Measurements from ENCODE around the gene CYP24A1.

DNA sequence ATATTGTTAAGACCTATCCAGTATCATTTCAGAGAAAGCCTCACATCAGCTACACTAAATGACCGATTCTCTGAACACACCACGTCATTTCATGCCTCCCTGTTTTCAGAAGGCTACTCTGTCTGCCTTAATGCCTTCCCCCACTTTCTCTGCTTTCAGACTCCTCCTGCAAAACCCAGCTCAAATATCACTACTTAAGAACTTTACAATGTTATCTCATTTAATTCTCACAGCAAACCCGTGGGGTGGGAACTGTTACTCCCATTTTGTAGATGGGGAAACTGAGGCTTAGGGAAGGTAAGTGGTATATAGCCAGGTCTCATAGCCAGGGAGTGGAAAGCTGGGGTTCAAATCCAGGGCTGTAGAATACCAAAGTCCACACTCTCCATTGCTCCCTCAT, 2.8 kb downstream of the CYP24A1 start:
- TF ChIP-seq, protein P1, sequence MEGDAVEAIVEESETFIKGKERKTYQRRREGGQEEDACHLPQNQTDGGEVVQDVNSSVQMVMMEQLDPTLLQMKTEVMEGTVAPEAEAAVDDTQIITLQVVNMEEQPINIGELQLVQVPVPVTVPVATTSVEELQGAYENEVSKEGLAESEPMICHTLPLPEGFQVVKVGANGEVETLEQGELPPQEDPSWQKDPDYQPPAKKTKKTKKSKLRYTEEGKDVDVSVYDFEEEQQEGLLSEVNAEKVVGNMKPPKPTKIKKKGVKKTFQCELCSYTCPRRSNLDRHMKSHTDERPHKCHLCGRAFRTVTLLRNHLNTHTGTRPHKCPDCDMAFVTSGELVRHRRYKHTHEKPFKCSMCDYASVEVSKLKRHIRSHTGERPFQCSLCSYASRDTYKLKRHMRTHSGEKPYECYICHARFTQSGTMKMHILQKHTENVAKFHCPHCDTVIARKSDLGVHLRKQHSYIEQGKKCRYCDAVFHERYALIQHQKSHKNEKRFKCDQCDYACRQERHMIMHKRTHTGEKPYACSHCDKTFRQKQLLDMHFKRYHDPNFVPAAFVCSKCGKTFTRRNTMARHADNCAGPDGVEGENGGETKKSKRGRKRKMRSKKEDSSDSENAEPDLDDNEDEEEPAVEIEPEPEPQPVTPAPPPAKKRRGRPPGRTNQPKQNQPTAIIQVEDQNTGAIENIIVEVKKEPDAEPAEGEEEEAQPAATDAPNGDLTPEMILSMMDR (IDR thresholded peaks at IDR 0.05) = no peak
- TF ChIP-seq POLR2AphosphoS5 (IDR thresholded peaks at IDR 0.05; ENCODE audit: low read depth, low read length) (no peak), MXI1 (IDR thresholded peaks at IDR 0.05; ENCODE audit: low read depth, low read length) (no peak), GABPA (IDR thresholded peaks at IDR 0.05; ENCODE audit: low read depth) (no peak), FOXM1 (IDR thresholded peaks at IDR 0.05; ENCODE audit: low read depth) (no peak), EP300 (IDR thresholded peaks at IDR 0.05; ENCODE audit: borderline replicate concordance in 1 of 2, low read depth in 1 of 2, low read length in 1 of 2) (no peak), GATA2 (CRISPR knock-in tag; IDR thresholded peaks at IDR 0.05) (no peak)
- TF ChIP-seq, protein P2, sequence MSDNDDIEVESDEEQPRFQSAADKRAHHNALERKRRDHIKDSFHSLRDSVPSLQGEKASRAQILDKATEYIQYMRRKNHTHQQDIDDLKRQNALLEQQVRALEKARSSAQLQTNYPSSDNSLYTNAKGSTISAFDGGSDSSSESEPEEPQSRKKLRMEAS (IDR thresholded peaks at IDR 0.05; ENCODE audit: low read depth) = no peak

Data from SK-N-SH (cell line).